Heart right ventricle (tissue), 16 donors: ENCODE results near the gene N4BP2. TPM values are rescaled to one million over a fixed set of nuclear protein-coding genes. Genes with fewer than 3 reads are reported as not detected.

Source experiments
- ATAC-seq, 8 donors: fragments of 200-7000 bp; cut with Tn5 transposase; one replicate each; pipeline ENCODE4 v1.9.1; 2020; ENCODE audit warnings: mild to moderate bottlenecking in 8 of 8, moderate library complexity in 8 of 8, moderate number of reproducible peaks in 1 of 8
- DNase-seq, 2 donors: peaks; one replicate each; pipeline ENCODE4 v3.0.0-alpha.2; 2020
- H3K27ac ChIP-seq, 10 donors: fragments of 200-600 bp; sonication (generic) in 2 of 10; one replicate each; pipeline versions ENCODE4 v1.5.0 to v1.8.0; 2020 to 2022; ENCODE audit warnings: mild to moderate bottlenecking in 3 of 10
- H3K27me3 ChIP-seq, 7 donors: fragments of 200-600 bp; one replicate each; pipeline ENCODE4 v1.8.0; 2021 to 2022; ENCODE audit warnings: mild to moderate bottlenecking in 2 of 7
- H3K36me3 ChIP-seq, 9 donors: fragments of 200-600 bp; sonication (generic) in 1 of 9; one replicate each; pipeline versions ENCODE4 v1.5.0 to v1.8.0; 2020 to 2022; ENCODE audit warnings: mild to moderate bottlenecking in 2 of 9
- H3K4me1 ChIP-seq, 9 donors: fragments of 200-600 bp; sonication (generic) in 1 of 9; one replicate each; pipeline versions ENCODE4 v1.5.0 to v1.8.0; 2020 to 2022; ENCODE audit warnings: mild to moderate bottlenecking in 4 of 9
- H3K4me3 ChIP-seq, 10 donors: fragments of 200-600 bp; sonication (generic) in 2 of 10; one replicate each; pipeline versions ENCODE4 v1.5.0 to v1.8.0; 2020 to 2022; ENCODE audit warnings: mild to moderate bottlenecking in 7 of 10, moderate library complexity in 2 of 10
- H3K9me3 ChIP-seq, 11 donors: fragments of 200-600 bp in 10 of 11; sonication (generic) in 2 of 11; one replicate each; pipeline versions ENCODE4 v1.5.0 to v1.8.0; 2013 to 2022; ENCODE audit warnings: mild to moderate bottlenecking in 2 of 11, control low read depth in 1 of 11, moderate library complexity in 1 of 11
- WGBS, 2 donors: extraction: QIAGEN DNeasy Blood & Tissue Kit; methylation state at CpG; one replicate each; pipeline ENCODE4 v1.1.7; 2013; ENCODE audit warnings: inconsistent platforms in 1 of 2; 5-methylcytosine and 5-hydroxymethylcytosine counted together
- intact Hi-C, 10 donors: fragments of 100-400 bp; cut with DNase I; formaldehyde crosslinking; loops; one replicate each; pipeline versions ENCODE4 v1.11.1 to v1.14.2; 2022
- polyA plus RNA-seq, 2 donors: library from polyadenylated mRNA; stranded (reverse); fragments of 200-250 nt; gene quantifications; one replicate each; pipeline ENCODE4 v1.2.3, GENCODE V29; 2013
- total RNA-seq, 10 donors: library from RNA; stranded (reverse); fragmentation: NEBNext Ultra II Directional in 3 of 10; extraction: Animal tissue kit (Norgen Biotek cat#: 25700) in 3 of 10; gene quantifications; one replicate each; pipeline versions ENCODE4 v1.2.1 to v1.2.4, GENCODE V29; 2021 to 2023
- TF ChIP-seq, protein P1 (sequence below), 9 donors: fragments of 200-600 bp; sonication (generic) in 2 of 9; IDR thresholded peaks; one replicate each; pipeline versions ENCODE4 v1.5.0 to v1.8.0; 2021 to 2022; ENCODE audit warnings: antibody characterized with exemption in 9 of 9, mild to moderate bottlenecking in 5 of 9, moderate library complexity in 1 of 9
- donor health status: Arrhythmogenic right ventricular cardiomyopathy.
- donor health status: ischemic (EF 13 %, LVEDD 7.1; RV severe dilation, severe dysfunction).
- donor health status: healthy with polysubstance abuse.
- donor health status: DM: no; HTN: yes; CAD: no.
- donor health status: DM: no; HTN: no; CAD: no.
- donor health status: ischemic (EF 25% LVEDD 6.9; RV normal size, moderate dysfunction).
- donor health status: ischemic (EF 25% LVEDD 5.7; RV mildly dilated, moderate dysfunction).
- donor health status: healthy.
- donor health status: DM: yes; HTN: yes; CAD: no.
- donor health status: Ischemic cardiomyopathy.
- donor health status: ischemic (EF 35%, LVEDD 5.7; RV mildly dilated, moderate dysfunction).
- donor health status: nonischemic (EF 11% LVEDD 7.7; RV severe dilation, severe dysfunction).
- donor health status: DM: yes; HTN: yes; CAD: no.
- donor health status: PGD.
- donor health status: ischemic (EF 29% LVEDD 5.4; RV normal size, mild dysfunction).
- donor health status: nonischemic (EF 23%, LVEDD 6.1; RV moderate dilation, normal function).

Gene N4BP2
- total and polyA plus RNA-seq, 12 donors = 0.65 to 6.9 (median 5.1) TPM

DNA sequence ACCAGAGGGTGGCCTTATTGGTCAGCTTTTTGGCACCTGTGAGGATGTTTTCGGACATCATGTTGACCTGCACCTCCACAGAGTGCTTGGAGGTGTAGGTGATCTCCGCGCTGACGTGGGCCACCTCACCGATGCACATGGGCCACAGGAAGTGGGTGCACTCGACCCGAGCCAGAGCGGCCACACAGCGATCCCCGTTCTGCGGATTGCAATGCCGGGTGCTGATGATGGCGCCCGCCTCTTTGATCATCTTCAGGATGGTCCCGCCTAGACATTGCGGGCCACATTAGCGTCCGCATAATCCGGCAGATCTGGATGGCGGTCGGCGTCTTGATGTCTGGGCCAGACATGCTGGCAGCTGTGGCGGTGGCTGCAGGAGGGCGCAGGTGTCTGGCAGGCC, 12.9 kb upstream of the N4BP2 start:
- H3K9me3 ChIP-seq = no peaks in the 10 kb centered on the region
- no peak overlapping the region for H3K27ac ChIP-seq
- no peaks in the 10 kb centered on the region for H3K36me3 ChIP-seq
- H3K4me1 ChIP-seq = peaks cover 0 to 7% (median 0%) of the 10 kb centered on the region in 9 donors
- no peaks in the 10 kb centered on the region for H3K27me3 ChIP-seq
- TF ChIP-seq, protein P1, sequence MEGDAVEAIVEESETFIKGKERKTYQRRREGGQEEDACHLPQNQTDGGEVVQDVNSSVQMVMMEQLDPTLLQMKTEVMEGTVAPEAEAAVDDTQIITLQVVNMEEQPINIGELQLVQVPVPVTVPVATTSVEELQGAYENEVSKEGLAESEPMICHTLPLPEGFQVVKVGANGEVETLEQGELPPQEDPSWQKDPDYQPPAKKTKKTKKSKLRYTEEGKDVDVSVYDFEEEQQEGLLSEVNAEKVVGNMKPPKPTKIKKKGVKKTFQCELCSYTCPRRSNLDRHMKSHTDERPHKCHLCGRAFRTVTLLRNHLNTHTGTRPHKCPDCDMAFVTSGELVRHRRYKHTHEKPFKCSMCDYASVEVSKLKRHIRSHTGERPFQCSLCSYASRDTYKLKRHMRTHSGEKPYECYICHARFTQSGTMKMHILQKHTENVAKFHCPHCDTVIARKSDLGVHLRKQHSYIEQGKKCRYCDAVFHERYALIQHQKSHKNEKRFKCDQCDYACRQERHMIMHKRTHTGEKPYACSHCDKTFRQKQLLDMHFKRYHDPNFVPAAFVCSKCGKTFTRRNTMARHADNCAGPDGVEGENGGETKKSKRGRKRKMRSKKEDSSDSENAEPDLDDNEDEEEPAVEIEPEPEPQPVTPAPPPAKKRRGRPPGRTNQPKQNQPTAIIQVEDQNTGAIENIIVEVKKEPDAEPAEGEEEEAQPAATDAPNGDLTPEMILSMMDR (IDR thresholded peaks at IDR 0.05) = no peak
- ATAC-seq (no peak), DNase-seq (no peak)
- intact Hi-C loops = no loop called here
- H3K4me3 ChIP-seq = no peak overlapping the region
- WGBS, 2 donors = 97 to 98% methylated on average over 24 of the region's 24 CpGs

DNA sequence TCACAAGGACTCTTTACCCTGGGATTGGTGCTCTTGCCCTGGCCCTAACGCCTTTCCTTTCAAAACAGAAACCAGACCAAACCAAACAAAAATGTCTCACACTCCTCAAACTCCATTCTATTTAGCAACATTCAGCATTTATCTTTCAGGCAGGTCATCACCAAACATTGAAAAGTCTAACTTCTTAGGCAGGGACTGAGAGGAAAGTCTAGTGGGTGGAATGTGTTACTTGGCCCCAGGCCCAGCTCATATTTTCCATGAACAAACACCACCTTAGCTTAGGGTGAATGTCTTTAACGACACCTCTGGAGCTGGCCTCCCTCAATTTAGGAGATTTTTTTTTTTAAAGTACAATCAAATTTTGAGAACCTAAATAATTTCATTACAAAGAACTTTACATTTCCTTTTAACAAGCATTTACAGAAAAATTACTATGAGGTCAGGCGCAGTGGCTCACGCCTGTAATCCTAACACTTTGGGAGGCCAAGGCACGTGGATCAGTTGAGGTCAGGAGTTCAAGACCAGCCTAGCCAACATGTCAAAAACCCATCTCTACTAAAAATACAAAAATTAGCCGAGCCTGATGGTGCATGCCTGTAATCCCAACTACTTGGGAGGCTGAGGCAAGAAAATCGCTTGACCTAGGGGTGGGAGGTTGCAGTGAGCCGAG, 10.2 kb upstream of the N4BP2 start:
- TF ChIP-seq, protein P1 (IDR thresholded peaks at IDR 0.05) = no peak
- Histone ChIP-seq H3K27me3 (no peaks in the 10 kb centered on the region), H3K4me1 (peaks cover 0 to 7% (median 0%) of the 10 kb centered on the region in 9 donors), H3K4me3 (no peak overlapping the region), H3K27ac (no peak overlapping the region), H3K36me3 (no peaks in the 10 kb centered on the region), H3K9me3 (no peaks in the 10 kb centered on the region)
- intact Hi-C loops = no loop called here
- ATAC-seq = peak; percentile 38 to 79 (median 60)
- WGBS, 2 donors = 74 to 75% methylated on average over 8 of the region's 8 CpGs
- DNase-seq = peak in 1 of 2 donors; percentile 35

DNA sequence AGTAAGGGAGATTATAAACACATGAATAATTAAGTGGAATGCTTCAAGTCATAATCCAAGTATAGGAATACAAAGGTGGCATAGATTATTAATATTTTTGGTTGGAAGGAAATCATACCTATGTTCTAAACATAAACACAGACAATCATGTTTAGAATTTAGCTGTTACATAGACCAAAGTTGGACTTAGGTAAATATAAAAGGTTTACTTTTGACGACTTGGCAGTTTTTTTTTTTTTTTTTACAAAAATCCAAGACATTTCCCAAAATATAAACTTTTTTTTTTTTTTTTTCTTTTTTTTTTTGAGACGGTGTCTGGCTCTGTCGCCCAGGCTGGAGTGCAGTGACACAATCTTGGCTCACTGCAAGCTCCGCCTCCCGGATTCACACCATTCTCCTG, 3.5 kb upstream of the N4BP2 start:
- peaks cover 0 to 17% (median 11%) of the 10 kb centered on the region in 9 donors for H3K4me1 ChIP-seq
- H3K27ac ChIP-seq = no peak overlapping the region
- 90 to 94% methylated on average over 4 to 5 of the region's 5 CpGs for WGBS, 2 donors
- no peaks in the 10 kb centered on the region for H3K27me3 ChIP-seq
- H3K4me3 ChIP-seq = no peak overlapping the region
- H3K9me3 ChIP-seq = no peaks in the 10 kb centered on the region
- ATAC-seq (no peak), DNase-seq (no peak)
- intact Hi-C loops = loop anchor here in 3 of 10 donors (10.0 kb wide), 2 partner anchors 252 to 588 kb away; no protein-coding TSS in a partner anchor
- H3K36me3 ChIP-seq = no peaks in the 10 kb centered on the region
- TF ChIP-seq, protein P1 (IDR thresholded peaks at IDR 0.05) = no peak

DNA sequence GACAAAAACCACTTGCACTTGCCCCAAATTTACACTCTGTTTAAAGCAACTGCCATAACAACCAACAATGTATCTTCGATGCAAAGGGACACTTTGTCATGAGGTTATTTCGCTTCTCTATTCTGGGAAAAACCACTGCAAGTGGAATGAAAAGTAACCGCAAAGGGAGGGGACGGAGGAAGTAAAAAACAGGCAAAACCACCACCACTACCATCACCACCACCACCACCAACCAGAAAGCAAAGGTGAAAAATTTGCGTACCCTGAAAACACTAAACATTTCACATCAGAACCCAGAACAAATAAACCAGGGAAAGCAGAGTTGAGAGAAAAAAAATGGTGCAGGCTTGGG, 1.2 kb upstream of the N4BP2 start:
- WGBS, 2 donors = 10% methylated on average over 5 of the region's 5 CpGs
- Histone ChIP-seq H3K27me3 (no peaks in the 10 kb centered on the region), H3K9me3 (no peaks in the 10 kb centered on the region), H3K4me1 (peaks cover 0 to 27% (median 15%) of the 10 kb centered on the region in 9 donors), H3K27ac (peak overlapping the region; percentile 98 to 100 (median 100)), H3K4me3 (peak overlapping the region; percentile 57 to 99 (median 94)), H3K36me3 (no peaks in the 10 kb centered on the region)
- intact Hi-C loops = loop anchor here in 9 of 10 donors (5.0 to 10.0 kb wide), 7 partner anchors 78 to 591 kb away; partner anchors contain the start of genes UBE2K (in 3 of the 9), SMIM14 (in 2 of the 9) and PDS5A (in 1 of the 9)
- DNase-seq = no peak
- no peak for ATAC-seq
- TF ChIP-seq, protein P1 (IDR thresholded peaks at IDR 0.05) = no peak
